ENCODE measurements around the gene DTX1.

DNA sequence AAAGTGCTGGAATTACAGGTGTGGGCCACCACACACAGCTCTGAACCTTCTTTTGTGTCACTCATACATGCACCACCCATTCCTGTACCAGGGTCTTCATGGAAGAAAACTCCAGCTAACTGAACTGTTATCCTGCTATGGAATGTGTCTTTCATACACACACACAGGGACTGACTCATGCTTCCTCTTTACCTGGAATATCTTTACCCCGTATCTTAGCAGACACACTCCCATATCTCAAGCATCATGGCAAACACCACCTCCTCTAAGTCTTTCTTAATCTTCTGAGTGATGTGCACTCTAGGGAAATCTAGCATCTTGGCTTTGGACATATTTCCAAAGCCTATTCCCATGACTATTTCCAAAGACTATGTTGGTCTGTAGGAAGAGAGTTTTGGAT, 35.0 kb upstream of the DTX1 start:
- TF ChIP-seq, protein P1, sequence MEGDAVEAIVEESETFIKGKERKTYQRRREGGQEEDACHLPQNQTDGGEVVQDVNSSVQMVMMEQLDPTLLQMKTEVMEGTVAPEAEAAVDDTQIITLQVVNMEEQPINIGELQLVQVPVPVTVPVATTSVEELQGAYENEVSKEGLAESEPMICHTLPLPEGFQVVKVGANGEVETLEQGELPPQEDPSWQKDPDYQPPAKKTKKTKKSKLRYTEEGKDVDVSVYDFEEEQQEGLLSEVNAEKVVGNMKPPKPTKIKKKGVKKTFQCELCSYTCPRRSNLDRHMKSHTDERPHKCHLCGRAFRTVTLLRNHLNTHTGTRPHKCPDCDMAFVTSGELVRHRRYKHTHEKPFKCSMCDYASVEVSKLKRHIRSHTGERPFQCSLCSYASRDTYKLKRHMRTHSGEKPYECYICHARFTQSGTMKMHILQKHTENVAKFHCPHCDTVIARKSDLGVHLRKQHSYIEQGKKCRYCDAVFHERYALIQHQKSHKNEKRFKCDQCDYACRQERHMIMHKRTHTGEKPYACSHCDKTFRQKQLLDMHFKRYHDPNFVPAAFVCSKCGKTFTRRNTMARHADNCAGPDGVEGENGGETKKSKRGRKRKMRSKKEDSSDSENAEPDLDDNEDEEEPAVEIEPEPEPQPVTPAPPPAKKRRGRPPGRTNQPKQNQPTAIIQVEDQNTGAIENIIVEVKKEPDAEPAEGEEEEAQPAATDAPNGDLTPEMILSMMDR (IDR thresholded peaks at IDR 0.05) = no peak
- TF ChIP-seq TCF7L2 (IDR thresholded peaks at IDR 0.05; ENCODE audit: low read depth, low read length) (no peak), POLR2AphosphoS5 (IDR thresholded peaks at IDR 0.05; ENCODE audit: low read depth, low read length) (no peak), SIN3A (IDR thresholded peaks at IDR 0.05; ENCODE audit: borderline replicate concordance, insufficient read depth, low read depth, low read length) (no peak)
